ENCODE data around the gene DPYSL3.
A peak's percentile ranks its signal among the peaks of the same experiment; 100 is the strongest.

DPYSL3 gene

GRCh38 chr5:147411359-147412319 is 98.2 kb downstream of the DPYSL3 start:
- Histone ChIP-seq H3K4me3 (ENCODE audit: low read length) (no peak overlapping the region), H3K9ac (ENCODE audit: low read depth, low read length) (no peak overlapping the region), H3K36me3 (ENCODE audit: insufficient read depth, low read length) (peaks cover 3% of the 10 kb centered on the region), H3K9me3 (replicated peaks; ENCODE audit: low read length) (no peaks in the 10 kb centered on the region), H3K4me2 (ENCODE audit: low read length) (no peak overlapping the region), H3K27me3 (ENCODE audit: control insufficient read depth, insufficient read depth, low read length) (no peaks in the 10 kb centered on the region), H3K4me1 (ENCODE audit: control insufficient read depth, insufficient read depth, low read length) (peaks cover 12% of the 10 kb centered on the region)

GRCh38 chr5:147410496-147411358 is 99.1 kb downstream of the DPYSL3 start:
- Histone ChIP-seq H3K27me3 (ENCODE audit: control insufficient read depth, insufficient read depth, low read length) (no peaks in the 10 kb centered on the region), H3K9ac (ENCODE audit: low read depth, low read length) (no peak overlapping the region), H3K4me3 (ENCODE audit: low read length) (no peak overlapping the region), H3K9me3 (replicated peaks; ENCODE audit: low read length) (no peaks in the 10 kb centered on the region), H3K4me1 (ENCODE audit: control insufficient read depth, insufficient read depth, low read length) (peaks cover 13% of the 10 kb centered on the region), H3K4me2 (ENCODE audit: low read length) (no peak overlapping the region), H3K36me3 (ENCODE audit: insufficient read depth, low read length) (peaks cover 3% of the 10 kb centered on the region)

GRCh38 chr5:147408980-147409379 is 100.9 kb downstream of the DPYSL3 start:
- Histone ChIP-seq H3K36me3 (ENCODE audit: insufficient read depth, low read length) (peaks cover 3% of the 10 kb centered on the region), H3K4me3 (ENCODE audit: low read length) (no peak overlapping the region), H3K9ac (ENCODE audit: low read depth, low read length) (no peak overlapping the region), H3K9me3 (replicated peaks; ENCODE audit: low read length) (no peaks in the 10 kb centered on the region), H3K27me3 (ENCODE audit: control insufficient read depth, insufficient read depth, low read length) (no peaks in the 10 kb centered on the region), H3K4me1 (ENCODE audit: control insufficient read depth, insufficient read depth, low read length) (peaks cover 21% of the 10 kb centered on the region), H3K4me2 (ENCODE audit: low read length) (no peak overlapping the region)

- H3K4me1 ChIP-seq (ENCODE audit: control insufficient read depth, insufficient read depth, low read length) = peaks cover 35% of the 10 kb centered on the region
- peaks cover under 1% of the 10 kb centered on the region for H3K36me3 ChIP-seq (ENCODE audit: insufficient read depth, low read length)
- no peak overlapping the region for H3K9ac ChIP-seq (ENCODE audit: low read depth, low read length)
- H3K4me3 ChIP-seq (ENCODE audit: low read length) = no peak overlapping the region
- no peaks in the 10 kb centered on the region for H3K27me3 ChIP-seq (ENCODE audit: control insufficient read depth, insufficient read depth, low read length)
- H3K4me2 ChIP-seq (ENCODE audit: low read length) = no peak overlapping the region
- no peaks in the 10 kb centered on the region for H3K9me3 ChIP-seq (replicated peaks; ENCODE audit: low read length)
These were observed 102.7 kb downstream of the DPYSL3 start for GRCh38 chr5:147407094-147407681.

- Histone ChIP-seq H3K4me3 (ENCODE audit: low read length) (no peak overlapping the region), H3K36me3 (ENCODE audit: insufficient read depth, low read length) (no peaks in the 10 kb centered on the region), H3K9ac (ENCODE audit: low read depth, low read length) (no peak overlapping the region), H3K27me3 (ENCODE audit: control insufficient read depth, insufficient read depth, low read length) (no peaks in the 10 kb centered on the region), H3K4me1 (ENCODE audit: control insufficient read depth, insufficient read depth, low read length) (peaks cover 35% of the 10 kb centered on the region), H3K4me2 (ENCODE audit: low read length) (no peak overlapping the region), H3K9me3 (replicated peaks; ENCODE audit: low read length) (no peaks in the 10 kb centered on the region)
These were observed 103.2 kb downstream of the DPYSL3 start for GRCh38 chr5:147406636-147407035.

- H3K9me3 ChIP-seq (replicated peaks; ENCODE audit: low read length) = no peaks in the 10 kb centered on the region
- H3K9ac ChIP-seq (ENCODE audit: low read depth, low read length) = peak overlapping the region; percentile 86
- peak overlapping the region; percentile 42 for H3K4me2 ChIP-seq (ENCODE audit: low read length)
- no peak overlapping the region for H3K4me3 ChIP-seq (ENCODE audit: low read length)
- peaks cover 47% of the 10 kb centered on the region for H3K4me1 ChIP-seq (ENCODE audit: control insufficient read depth, insufficient read depth, low read length)
- H3K36me3 ChIP-seq (ENCODE audit: insufficient read depth, low read length) = no peaks in the 10 kb centered on the region
- no peaks in the 10 kb centered on the region for H3K27me3 ChIP-seq (ENCODE audit: control insufficient read depth, insufficient read depth, low read length)
These were observed 105.2 kb downstream of the DPYSL3 start for GRCh38 chr5:147404706-147405105.

GRCh38 chr5:147403651-147404640 is 105.9 kb downstream of the DPYSL3 start:
- H3K4me1 ChIP-seq (ENCODE audit: control insufficient read depth, insufficient read depth, low read length) = peaks cover 47% of the 10 kb centered on the region
- H3K9ac ChIP-seq (ENCODE audit: low read depth, low read length) = peak overlapping the region; percentile 86
- peak overlapping the region; percentile 74 for H3K4me2 ChIP-seq (ENCODE audit: low read length)
- no peaks in the 10 kb centered on the region for H3K36me3 ChIP-seq (ENCODE audit: insufficient read depth, low read length)
- H3K4me3 ChIP-seq (ENCODE audit: low read length) = peak overlapping the region; percentile 49
- no peaks in the 10 kb centered on the region for H3K27me3 ChIP-seq (ENCODE audit: control insufficient read depth, insufficient read depth, low read length)
- H3K9me3 ChIP-seq (replicated peaks; ENCODE audit: low read length) = no peaks in the 10 kb centered on the region

- no peak overlapping the region for H3K9ac ChIP-seq (ENCODE audit: low read depth, low read length)
- H3K4me2 ChIP-seq (ENCODE audit: low read length) = no peak overlapping the region
- no peak overlapping the region for H3K4me3 ChIP-seq (ENCODE audit: low read length)
- H3K27me3 ChIP-seq (ENCODE audit: control insufficient read depth, insufficient read depth, low read length) = no peaks in the 10 kb centered on the region
- peaks cover 37% of the 10 kb centered on the region for H3K4me1 ChIP-seq (ENCODE audit: control insufficient read depth, insufficient read depth, low read length)
- H3K36me3 ChIP-seq (ENCODE audit: insufficient read depth, low read length) = no peaks in the 10 kb centered on the region
- H3K9me3 ChIP-seq (replicated peaks; ENCODE audit: low read length) = no peaks in the 10 kb centered on the region
These were observed 109.0 kb downstream of the DPYSL3 start for GRCh38 chr5:147400881-147401280.

- Histone ChIP-seq H3K36me3 (ENCODE audit: insufficient read depth, low read length) (no peaks in the 10 kb centered on the region), H3K9me3 (replicated peaks; ENCODE audit: low read length) (no peaks in the 10 kb centered on the region), H3K4me3 (ENCODE audit: low read length) (no peak overlapping the region), H3K4me1 (ENCODE audit: control insufficient read depth, insufficient read depth, low read length) (peaks cover 37% of the 10 kb centered on the region), H3K27me3 (ENCODE audit: control insufficient read depth, insufficient read depth, low read length) (no peaks in the 10 kb centered on the region), H3K4me2 (ENCODE audit: low read length) (no peak overlapping the region), H3K9ac (ENCODE audit: low read depth, low read length) (no peak overlapping the region)
These were observed 109.6 kb downstream of the DPYSL3 start for GRCh38 chr5:147400126-147400809.

GRCh38 chr5:147398860-147399259 is 111.0 kb downstream of the DPYSL3 start:
- H3K27me3 ChIP-seq (ENCODE audit: control insufficient read depth, insufficient read depth, low read length) = no peaks in the 10 kb centered on the region
- H3K9ac ChIP-seq (ENCODE audit: low read depth, low read length) = no peak overlapping the region
- H3K4me2 ChIP-seq (ENCODE audit: low read length) = no peak overlapping the region
- no peaks in the 10 kb centered on the region for H3K9me3 ChIP-seq (replicated peaks; ENCODE audit: low read length)
- H3K36me3 ChIP-seq (ENCODE audit: insufficient read depth, low read length) = no peaks in the 10 kb centered on the region
- no peak overlapping the region for H3K4me3 ChIP-seq (ENCODE audit: low read length)
- H3K4me1 ChIP-seq (ENCODE audit: control insufficient read depth, insufficient read depth, low read length) = peaks cover 27% of the 10 kb centered on the region
